C4-2B (cell line): Measurements from ENCODE around the gene TSEN54.

ENCODE experiments used
- H3K27ac ChIP-seq: fragments of 450-650 bp; 2 replicates; pipeline ENCODE4 v1.5.1; 2017
- CTCF ChIP-seq: fragments of 450-650 bp; conservative IDR thresholded peaks from 2 replicates; pipeline ENCODE4 v1.5.1; 2017; ENCODE audit warnings: mild to moderate bottlenecking
- ZFX ChIP-seq: fragments of 450-650 bp; IDR thresholded peaks from 2 replicates; pipeline ENCODE4 v1.6.1; 2017

TSEN54 gene

DNA sequence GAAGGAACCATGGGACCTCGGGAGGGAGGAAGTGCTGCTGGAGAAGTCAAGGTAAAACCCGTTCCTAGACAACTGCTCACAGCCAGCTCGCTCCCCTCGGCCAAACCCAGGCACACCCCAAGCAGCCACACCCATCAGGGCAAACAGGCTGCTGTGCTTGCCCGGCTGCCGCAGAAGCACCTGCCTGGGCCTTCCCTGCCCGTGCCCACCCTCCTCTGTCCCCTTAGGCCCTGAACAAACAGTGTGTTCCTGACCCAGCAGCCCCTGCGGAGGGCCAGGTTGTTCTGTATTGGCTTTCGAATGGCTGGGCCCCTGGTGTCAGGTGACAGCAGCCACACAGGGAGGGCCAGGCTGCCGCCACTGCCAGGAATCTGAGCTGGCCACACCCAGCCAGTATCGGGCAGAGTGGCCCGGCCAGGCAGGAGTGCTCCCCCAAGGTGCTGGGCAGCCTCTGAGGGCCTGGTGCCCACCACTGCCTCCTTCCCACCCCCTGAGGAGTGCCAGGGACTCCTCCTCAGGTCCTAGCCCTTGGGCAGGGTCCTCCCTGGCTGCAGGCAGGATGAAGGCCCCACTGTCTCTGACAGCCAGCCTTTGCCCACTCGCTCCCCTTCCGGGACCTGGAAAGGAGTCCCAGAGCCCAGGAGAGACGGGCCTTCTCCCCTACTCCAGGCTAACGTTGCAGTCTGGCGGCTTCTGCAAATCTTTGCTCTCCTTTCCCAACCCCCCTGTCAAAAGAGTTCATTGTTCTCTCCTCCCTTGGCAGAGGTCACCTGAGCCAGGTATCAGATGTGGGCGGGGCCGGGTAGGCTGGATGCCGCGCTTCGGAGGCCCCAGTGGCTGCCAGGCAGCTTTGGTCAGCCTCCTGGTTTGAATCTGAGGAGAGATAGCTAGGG, 33.2 kb downstream of the TSEN54 start:
- TF ChIP-seq CTCF (no peak), ZFX (no peak; the same call in 1 of the 2 replicates)
- peak overlapping the region; percentile 96 for H3K27ac ChIP-seq

GRCh38 chr17:75550139-75550465, 33.8 kb downstream of the TSEN54 start:
- H3K27ac ChIP-seq, result peak overlapping the region; percentile 96
- no peak for TF ChIP-seq ZFX
- no peak for TF ChIP-seq CTCF

GRCh38 chr17:75551266-75551665, 34.9 kb downstream of the TSEN54 start:
- no peak for TF ChIP-seq ZFX
- no peak for TF ChIP-seq CTCF
- H3K27ac ChIP-seq, result peak overlapping the region; percentile 96; the same call in 1 of the 2 replicates

- TF ChIP-seq ZFX (no peak), CTCF (no peak)
- no peak overlapping the region for H3K27ac ChIP-seq
These were observed 36.3 kb downstream of the TSEN54 start for GRCh38 chr17:75552425-75553294.

GRCh38 chr17:75553295-75554110, 37.2 kb downstream of the TSEN54 start:
- no peak for TF ChIP-seq ZFX
- no peak for TF ChIP-seq CTCF
- no peak overlapping the region for H3K27ac ChIP-seq

GRCh38 chr17:75555679-75556153, 39.4 kb downstream of the TSEN54 start:
- peak overlapping the region; percentile 75 for H3K27ac ChIP-seq
- TF ChIP-seq ZFX (no peak), CTCF (no peak)
